ENCODE data around the gene CHAC1.
"Not testable (repeated sequence)": the region's sequence is repeated elsewhere in the genome, so short reads cannot be mapped to it uniquely, and the experiment has no call there.

The CHAC1 gene

DNA sequence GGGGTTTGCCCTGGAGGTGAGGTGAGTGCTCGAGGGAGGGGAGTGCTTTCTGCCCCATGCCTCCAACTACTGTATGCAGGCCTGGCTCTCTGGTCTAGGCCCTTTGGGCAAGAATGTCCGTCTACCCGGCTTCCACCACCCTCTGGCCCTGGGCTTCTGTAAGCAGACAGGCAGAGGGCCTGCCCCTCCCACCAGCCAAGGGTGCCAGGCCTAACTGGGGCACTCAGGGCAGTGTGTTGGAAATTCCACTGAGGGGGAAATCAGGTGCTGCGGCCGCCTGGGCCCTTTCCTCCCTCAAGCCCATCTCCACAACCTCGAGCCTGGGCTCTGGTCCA, 14.8 kb upstream of the CHAC1 start:
- DNase-seq = no peak

- no peak for DNase-seq
Measured at GRCh38 chr15:40940296-40940801, 12.9 kb upstream of the CHAC1 start.

DNA sequence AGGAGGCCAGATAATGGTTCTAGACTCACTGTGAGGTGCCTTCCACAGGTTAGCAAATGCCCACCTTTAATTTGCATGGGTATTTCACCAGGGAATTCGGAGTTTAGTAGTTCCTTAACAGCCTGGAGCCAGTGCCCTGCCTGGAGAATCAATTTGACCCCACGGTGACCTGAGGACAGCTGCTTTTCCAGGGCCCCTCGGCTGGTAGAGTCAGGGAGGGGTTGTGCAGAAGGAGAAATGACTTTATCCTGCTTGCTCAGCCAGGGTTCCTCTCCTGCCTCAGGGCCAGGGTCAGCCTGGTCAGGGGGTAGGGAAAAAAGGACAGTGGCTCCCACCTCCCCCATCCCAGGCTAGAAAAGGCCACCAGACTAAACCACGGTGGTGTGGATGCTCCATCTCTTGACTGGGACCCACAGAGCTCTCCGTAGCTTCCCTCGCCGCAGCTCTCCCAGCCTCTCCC, 12.2 kb upstream of the CHAC1 start:
- DNase-seq = no peak

- DNase-seq = peak; percentile 60 to 67
Measured at GRCh38 chr15:40941528-40942336, 11.5 kb upstream of the CHAC1 start.

DNA sequence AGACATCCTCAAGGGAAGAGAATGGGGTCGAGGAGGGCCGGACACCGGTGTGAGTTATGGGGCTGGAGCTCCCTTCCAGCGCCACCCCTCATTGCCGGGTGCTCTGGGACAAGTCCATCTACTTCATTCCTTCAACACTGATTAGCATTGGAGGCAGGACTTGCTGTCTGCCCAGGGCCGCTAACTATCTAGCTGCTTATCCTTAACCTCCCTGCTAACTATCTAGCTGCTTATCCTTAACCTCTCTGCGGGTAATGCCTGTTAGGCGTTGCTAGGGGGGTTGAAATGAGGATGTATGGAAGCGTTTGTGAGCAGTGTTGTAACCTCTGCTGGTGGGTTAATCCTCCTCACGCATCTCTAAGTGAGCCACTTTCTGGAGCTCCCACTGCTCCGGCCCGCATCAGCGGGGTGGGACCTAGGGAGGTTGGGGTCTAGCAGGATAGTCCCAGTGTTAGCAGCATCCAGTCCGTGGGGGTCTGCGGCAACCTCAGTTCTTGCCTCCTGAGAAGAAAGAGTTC, 10.9 kb upstream of the CHAC1 start:
- DNase-seq = no peak

GRCh38 chr15:40942878-40943277, 10.4 kb upstream of the CHAC1 start:
- no peak for DNase-seq

DNA sequence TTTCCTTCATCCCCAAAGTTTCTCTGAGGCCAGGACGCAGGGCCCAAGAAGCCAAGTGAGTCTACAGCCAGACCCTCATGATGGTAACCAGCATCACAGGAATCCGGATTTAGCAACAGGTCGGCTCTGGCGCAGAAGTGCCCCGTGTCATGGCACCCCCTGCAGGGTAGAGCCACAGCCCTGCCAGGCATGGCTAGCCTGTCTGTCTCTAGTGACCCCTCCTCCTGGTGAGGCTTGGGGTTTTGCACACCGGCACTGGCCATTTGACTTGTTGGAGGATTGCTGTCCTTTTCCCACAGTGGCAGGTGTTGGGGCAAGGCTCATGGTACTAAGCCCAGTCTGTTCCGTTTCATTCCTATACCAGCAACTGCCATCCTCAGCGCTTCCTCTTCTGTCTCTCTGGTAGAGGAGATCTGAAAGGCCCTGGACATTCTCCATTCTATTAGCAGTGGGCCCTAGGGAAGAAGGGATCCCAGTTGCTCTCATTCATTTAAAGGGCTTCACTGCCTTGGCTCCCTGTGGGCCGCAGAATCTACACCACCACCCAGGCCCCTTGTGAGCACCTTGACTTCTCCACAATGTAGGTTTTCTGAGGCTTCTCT, 9.4 kb upstream of the CHAC1 start:
- no peak for DNase-seq

GRCh38 chr15:40944510-40945296, 8.6 kb upstream of the CHAC1 start:
- no peak for DNase-seq

- no peak for DNase-seq
Measured at GRCh38 chr15:40948706-40949473, 4.4 kb upstream of the CHAC1 start.

DNA sequence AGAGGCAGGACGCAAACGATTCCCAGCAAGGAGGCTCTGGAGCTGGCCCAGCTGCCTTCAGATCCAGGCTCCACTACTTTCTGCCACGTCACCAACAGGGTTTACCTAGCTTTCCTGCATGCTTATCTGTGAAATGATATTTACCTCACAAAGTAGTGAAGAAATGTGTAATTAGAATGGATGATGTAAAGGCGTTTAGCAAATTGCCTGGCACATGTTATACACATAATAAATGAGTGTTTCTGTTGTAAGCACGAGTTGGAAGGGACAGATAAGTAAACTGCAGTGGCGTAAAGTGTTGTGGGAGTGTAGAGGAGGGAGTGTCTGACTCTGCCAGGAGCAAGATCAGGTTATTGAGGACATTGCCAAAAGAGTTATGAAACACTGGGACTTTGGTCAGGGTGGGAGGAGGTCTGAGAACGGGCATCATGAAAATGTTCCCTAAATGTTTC, 3.5 kb upstream of the CHAC1 start:
- DNase-seq = no peak

- no peak for DNase-seq
Measured at GRCh38 chr15:40951764-40952163, 1.5 kb upstream of the CHAC1 start.

GRCh38 chr15:40952301-40952900, 870 bp upstream of the CHAC1 start:
- DNase-seq = no peak

GRCh38 chr15:40953713-40954074, 423 bp downstream of the CHAC1 start:
- no peak for DNase-seq

DNA sequence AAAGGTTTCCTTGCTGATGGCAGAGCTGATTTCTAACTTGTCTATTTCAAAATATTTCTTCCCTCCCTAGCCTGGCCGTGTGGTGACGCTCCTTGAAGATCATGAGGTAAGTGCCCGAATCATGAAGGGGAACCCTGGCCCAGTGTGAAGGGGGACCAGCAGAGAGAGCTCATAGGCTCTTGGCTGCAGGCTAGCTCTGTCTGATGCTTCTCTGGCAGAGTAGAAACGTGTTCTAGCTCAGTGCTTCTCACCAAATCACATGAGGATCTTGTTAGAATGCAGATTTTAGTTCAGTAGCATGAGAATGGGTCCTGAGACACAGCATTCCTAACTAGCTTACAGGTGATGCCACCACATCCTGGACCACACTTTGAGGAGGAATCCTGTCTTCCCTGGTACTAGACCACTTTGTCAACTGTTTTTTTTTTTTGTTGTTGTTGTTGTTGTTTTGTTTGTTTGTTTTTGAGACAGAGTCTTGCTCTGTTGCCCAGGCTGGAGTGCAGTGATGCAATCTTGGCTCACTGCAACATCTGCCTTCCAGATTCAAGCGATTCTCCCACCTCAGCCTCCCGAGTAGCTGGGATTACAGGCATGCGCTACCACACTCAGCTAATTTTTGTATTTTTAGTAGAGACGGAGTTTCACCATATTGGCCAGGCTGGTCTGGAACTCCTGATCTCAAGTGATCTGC, 1.0 kb downstream of the CHAC1 start:
- DNase-seq = not testable (repeated sequence)

- DNase-seq = no peak
Measured at GRCh38 chr15:40955141-40955903, 2.1 kb downstream of the CHAC1 start.

DNA sequence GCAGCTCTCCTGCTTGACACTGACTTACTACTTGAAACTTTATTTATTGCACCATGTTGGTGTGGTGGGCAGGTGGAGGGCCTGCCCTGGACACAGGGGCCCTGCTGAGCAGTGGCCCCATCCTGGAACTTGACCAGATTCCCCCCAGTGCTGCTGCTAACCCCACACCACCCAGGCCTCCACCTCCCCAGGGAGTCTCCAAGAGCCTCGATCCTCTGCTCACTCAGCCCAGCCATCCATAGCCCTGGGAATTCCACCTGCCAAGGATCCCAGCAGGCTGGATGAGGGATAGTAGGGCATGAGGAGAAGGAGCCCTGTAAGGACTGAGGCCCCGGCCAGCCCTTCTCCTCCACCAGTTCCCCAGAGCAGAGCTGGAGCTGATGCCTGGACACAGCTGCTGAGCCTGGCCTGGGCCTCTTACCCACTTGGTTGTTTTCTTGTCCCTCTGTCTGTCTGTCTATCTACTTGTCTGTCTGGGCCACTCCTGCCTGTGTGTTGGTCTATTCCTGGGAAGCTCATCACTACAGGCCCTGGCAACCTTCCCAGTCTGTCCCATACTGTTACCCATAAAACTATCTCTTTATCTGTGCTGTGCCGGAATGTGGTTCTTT, 2.8 kb downstream of the CHAC1 start:
- DNase-seq = no peak

DNA sequence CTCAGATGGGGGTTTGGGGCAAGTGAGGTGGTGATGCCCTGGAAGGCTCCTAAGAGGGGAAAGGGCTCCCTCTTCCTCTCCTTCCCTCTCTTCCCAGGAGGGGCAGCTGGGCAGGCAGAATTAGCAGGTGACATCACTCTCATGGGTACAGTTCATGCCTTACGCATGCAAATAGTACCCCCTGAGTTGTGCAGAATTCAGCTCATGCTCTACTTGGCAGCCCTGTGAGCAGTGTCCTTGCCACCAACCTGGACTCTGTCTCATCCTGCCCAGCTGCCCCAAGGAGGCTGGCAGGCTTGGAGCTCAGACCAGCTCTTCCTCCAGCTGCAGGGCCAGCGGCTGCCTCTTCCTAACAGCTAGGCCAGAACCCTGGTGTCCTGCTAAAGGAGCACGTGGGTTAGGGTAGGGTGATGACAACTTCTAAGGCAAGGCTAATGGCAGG, 3.3 kb downstream of the CHAC1 start:
- DNase-seq = no peak

GRCh38 chr15:40957041-40957555, 3.8 kb downstream of the CHAC1 start:
- no peak for DNase-seq

DNA sequence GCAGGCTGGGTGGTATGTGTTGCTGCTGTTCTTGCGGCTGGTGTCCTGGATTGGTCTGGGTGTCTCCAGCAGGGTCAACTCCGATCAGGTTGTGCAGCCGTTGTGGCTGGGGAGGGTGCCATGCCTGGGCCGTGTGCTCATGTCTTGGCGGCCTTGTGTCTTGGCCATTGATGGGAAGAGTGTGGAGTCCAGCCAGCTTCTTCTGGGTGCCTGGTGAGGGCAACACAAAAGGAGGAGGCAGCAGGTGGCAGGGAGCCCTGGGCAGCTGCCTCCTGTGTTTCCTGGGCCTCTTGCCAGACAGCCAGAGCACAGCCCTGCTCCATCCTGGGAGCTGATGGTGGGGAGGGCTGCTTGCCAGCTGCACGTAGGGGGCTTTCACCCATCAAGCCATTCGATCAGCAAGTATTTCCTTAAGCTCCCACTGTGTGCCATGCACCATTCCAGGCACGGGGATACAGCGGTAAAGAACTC, 4.3 kb downstream of the CHAC1 start:
- no peak for DNase-seq

DNA sequence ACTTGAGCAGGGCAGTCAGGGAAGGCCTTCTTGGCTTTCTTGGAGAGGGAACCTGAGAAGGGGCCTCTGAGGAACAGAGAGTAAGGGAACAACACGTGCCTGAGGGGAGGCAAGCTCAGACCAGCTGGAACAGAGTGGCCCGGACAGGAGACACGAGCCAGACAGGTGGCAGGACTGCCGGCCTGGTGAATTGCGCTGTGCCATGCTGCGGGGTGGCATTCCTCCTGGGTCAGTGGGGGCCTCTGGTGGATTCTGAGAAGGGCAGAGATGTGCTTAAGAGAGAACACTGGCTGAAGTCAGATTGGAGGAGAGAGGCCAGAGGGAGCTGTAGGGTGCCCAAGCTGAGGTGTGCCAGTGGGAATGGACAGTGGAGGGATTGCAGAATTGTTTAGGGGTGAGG, 4.9 kb downstream of the CHAC1 start:
- DNase-seq = no peak

Measured in stimulated activated CD4-positive, alpha-beta T cell treated with anti-CD3 and anti-CD28 coated beads, Interleukin-2, amount 100 ng/mL, for 48 hours (primary cell).